ENCODE results near the gene PDXDC1.
"Not testable (repeated sequence)": the region's sequence is repeated elsewhere in the genome, so short reads cannot be mapped to it uniquely, and the experiment has no call there.

PDXDC1 gene

GRCh38 chr16:14974656-14975417, at the start of gene PDXDC1:
PDXDC1 (plus strand) TSS chr16:14975026; CDS start chr16:14975200, 174 bp downstream.
- peak; percentile 54 for DNase-seq

GRCh38 chr16:14928064-14928714, 46.6 kb upstream of the PDXDC1 start:
- DNase-seq = not testable (repeated sequence)

- DNase-seq = not testable (repeated sequence)
These were observed 45.6 kb upstream of the PDXDC1 start for GRCh38 chr16:14929176-14929575.

- DNase-seq = not testable (repeated sequence)
These were observed 44.6 kb upstream of the PDXDC1 start for GRCh38 chr16:14930246-14930645.

GRCh38 chr16:14930971-14931370, 43.9 kb upstream of the PDXDC1 start:
- not testable (repeated sequence) for DNase-seq

GRCh38 chr16:14932581-14933375, 42.0 kb upstream of the PDXDC1 start:
- DNase-seq = not testable (repeated sequence)

- DNase-seq = not testable (repeated sequence)
These were observed 37.7 kb upstream of the PDXDC1 start, which contains the start of gene NPIPA1 for GRCh38 chr16:14937143-14937542. NPIPA1 (plus strand) TSS chr16:14937443; CDS start chr16:14937443, 0 bp downstream.

GRCh38 chr16:14937994-14938393, 36.8 kb upstream of the PDXDC1 start:
- DNase-seq = not testable (repeated sequence)

- not testable (repeated sequence) for DNase-seq
These were observed 32.1 kb upstream of the PDXDC1 start for GRCh38 chr16:14942686-14943085.

- DNase-seq = no peak
These were observed 19.1 kb upstream of the PDXDC1 start for GRCh38 chr16:14955546-14956231.

- DNase-seq = no peak
These were observed 17.1 kb upstream of the PDXDC1 start for GRCh38 chr16:14957576-14958322.

- no peak for DNase-seq
These were observed 16.6 kb upstream of the PDXDC1 start for GRCh38 chr16:14958323-14958600.

GRCh38 chr16:14958970-14959369, 15.9 kb upstream of the PDXDC1 start:
- no peak for DNase-seq

GRCh38 chr16:14961405-14962186, 13.2 kb upstream of the PDXDC1 start:
- DNase-seq = no peak

GRCh38 chr16:14963281-14964173, 11.3 kb upstream of the PDXDC1 start:
- DNase-seq = no peak

- DNase-seq = no peak
These were observed 9.5 kb upstream of the PDXDC1 start for GRCh38 chr16:14965328-14965727.

- not testable (repeated sequence) for DNase-seq
These were observed 5.0 kb upstream of the PDXDC1 start for GRCh38 chr16:14969795-14970194.

- DNase-seq = not testable (repeated sequence)
These were observed 3.1 kb upstream of the PDXDC1 start for GRCh38 chr16:14971621-14972228.

- DNase-seq = not testable (repeated sequence)
These were observed 972 bp upstream of the PDXDC1 start for GRCh38 chr16:14973785-14974322.

GRCh38 chr16:14974331-14974655, 533 bp upstream of the PDXDC1 start:
- not testable (repeated sequence) for DNase-seq

All from NCI-H446 treated with DMSO at 0.1 percent for 48 hours (cell line).